ENCODE measurements around the gene KCNK10. TPM values are rescaled to one million over a fixed set of nuclear protein-coding genes. Genes with fewer than 3 reads are reported as not detected.
A peak's percentile ranks its signal among the peaks of the same experiment; 100 is the strongest.

Gene KCNK10
- polyA plus RNA-seq, 3 donors, result 0.05 TPM; not detected in 2

GRCh38 chr14:88163731-88164255, 159.3 kb downstream of the KCNK10 start:
- no peaks in the 10 kb centered on the region for H4K20me1 ChIP-seq (ENCODE audit: insufficient read depth, low read length)
- no peak overlapping the region for H3K4me2 ChIP-seq (replicated peaks; ENCODE audit: extremely low read depth, low read length, poor library complexity, severe bottlenecking)
- Mint-ChIP-seq H3K4me3 (no peak overlapping the region), H3K4me1 (peaks cover 16% of the 10 kb centered on the region), H3K36me3 (no peaks in the 10 kb centered on the region), H3K27ac (peak overlapping the region in 1 of 7 donors; percentile 46), H3K9me3 (peaks cover 0 to 11% (median 2%) of the 10 kb centered on the region in 7 donors), H3K27me3 (ENCODE audit: low read depth in 3 of 3) (peaks cover 21 to 28% (median 25%) of the 10 kb centered on the region in 3 donors)
- no peak for TF ChIP-seq CTCF (IDR thresholded peaks at IDR 0.05)
- H3K9ac ChIP-seq (ENCODE audit: insufficient read depth, low read length, poor library complexity, severe bottlenecking), result no peak overlapping the region
- H3K36me3 ChIP-seq (replicated peaks in 1 of 2; ENCODE audit: control insufficient read depth in 1 of 2, insufficient read depth in 2 of 2, low read length in 2 of 2), result no peaks in the 10 kb centered on the region
- peaks cover 0 to 4% of the 10 kb centered on the region in 2 donors for H3K9me3 ChIP-seq (replicated peaks in 1 of 2; ENCODE audit: control insufficient read depth in 1 of 2, insufficient read depth in 1 of 2, low read length in 2 of 2)
- peaks cover 0 to 3% of the 10 kb centered on the region in 2 donors for H3K27me3 ChIP-seq (ENCODE audit: control insufficient read depth in 2 of 2, insufficient read depth in 2 of 2, low read length in 2 of 2)
- intact Hi-C loops (cut with micrococcal nuclease), result no loop called here
- H3K4me1 ChIP-seq (ENCODE audit: control insufficient read depth in 1 of 2, insufficient read depth in 2 of 2, low read length in 2 of 2), result no peaks in the 10 kb centered on the region
- 91% methylated on average over 3 of the region's 4 CpGs for WGBS (ENCODE audit: insufficient coverage)
- DNase-seq, result no peak
- no peak overlapping the region for H3K4me3 ChIP-seq (replicated peaks in 1 of 3; ENCODE audit: low read depth in 2 of 3, low read length in 3 of 3)
- no peak overlapping the region for H2AFZ ChIP-seq (ENCODE audit: insufficient read depth, low read depth, low read length, poor library complexity, severe bottlenecking)
- no peaks in the 10 kb centered on the region for H3K79me2 ChIP-seq (ENCODE audit: insufficient read depth, low read length)
- H3K27ac ChIP-seq (ENCODE audit: low read depth in 1 of 2, low read length in 2 of 2), result no peak overlapping the region

DNA sequence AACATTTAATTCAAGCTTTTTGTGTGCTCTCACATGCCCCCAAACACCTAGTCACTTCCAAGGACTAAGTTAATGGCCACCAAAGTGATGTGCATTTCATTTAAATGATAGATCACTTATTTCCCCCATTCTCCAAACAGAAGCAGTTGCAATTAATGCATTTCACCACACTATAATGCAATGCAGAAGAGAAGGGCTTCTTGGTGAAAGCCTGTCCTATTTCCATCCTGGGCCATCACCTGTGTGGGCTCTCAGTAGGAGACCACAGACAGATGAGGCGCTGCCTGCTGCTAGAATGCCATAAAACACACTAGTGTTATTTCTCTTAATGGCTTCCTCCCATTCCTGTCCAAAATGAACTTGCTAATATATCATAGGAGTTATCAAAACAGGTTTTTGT, 166.9 kb downstream of the KCNK10 start:
- no peak for TF ChIP-seq CTCF (IDR thresholded peaks at IDR 0.05)
- Mint-ChIP-seq H3K27ac (no peak overlapping the region), H3K4me3 (no peak overlapping the region), H3K36me3 (no peaks in the 10 kb centered on the region), H3K4me1 (no peaks in the 10 kb centered on the region), H3K27me3 (ENCODE audit: low read depth in 3 of 3) (peaks cover 15 to 22% (median 16%) of the 10 kb centered on the region in 3 donors), H3K9me3 (peaks cover 0 to 5% (median 3%) of the 10 kb centered on the region in 7 donors)
- Histone ChIP-seq H2AFZ (ENCODE audit: insufficient read depth, low read depth, low read length, poor library complexity, severe bottlenecking) (no peak overlapping the region), H3K4me2 (replicated peaks; ENCODE audit: extremely low read depth, low read length, poor library complexity, severe bottlenecking) (no peak overlapping the region), H3K9ac (ENCODE audit: insufficient read depth, low read length, poor library complexity, severe bottlenecking) (no peak overlapping the region), H3K36me3 (replicated peaks in 1 of 2; ENCODE audit: control insufficient read depth in 1 of 2, insufficient read depth in 2 of 2, low read length in 2 of 2) (no peaks in the 10 kb centered on the region), H3K4me3 (replicated peaks in 1 of 3; ENCODE audit: low read depth in 2 of 3, low read length in 3 of 3) (no peak overlapping the region), H3K9me3 (replicated peaks in 1 of 2; ENCODE audit: control insufficient read depth in 1 of 2, insufficient read depth in 1 of 2, low read length in 2 of 2) (no peaks in the 10 kb centered on the region), H3K27ac (ENCODE audit: low read depth in 1 of 2, low read length in 2 of 2) (no peak overlapping the region), H3K27me3 (ENCODE audit: control insufficient read depth in 2 of 2, insufficient read depth in 2 of 2, low read length in 2 of 2) (peaks cover 6 to 10% of the 10 kb centered on the region in 2 donors), H3K4me1 (ENCODE audit: control insufficient read depth in 1 of 2, insufficient read depth in 2 of 2, low read length in 2 of 2) (no peaks in the 10 kb centered on the region), H4K20me1 (ENCODE audit: insufficient read depth, low read length) (no peaks in the 10 kb centered on the region), H3K79me2 (ENCODE audit: insufficient read depth, low read length) (no peaks in the 10 kb centered on the region)
- DNase-seq, result no peak
- WGBS (ENCODE audit: insufficient coverage), result no CpG with 5 or more reads among the region's 1 CpG
- intact Hi-C loops (cut with micrococcal nuclease), result no loop called here

All from CD14-positive monocyte (primary cell).